Measurements from ENCODE around the gene CMAS. TPM values are rescaled to one million over a fixed set of nuclear protein-coding genes. Genes with fewer than 3 reads are reported as not detected.
"Not testable (repeated sequence)": the region's sequence is repeated elsewhere in the genome, so short reads cannot be mapped to it uniquely, and the experiment has no call there.

CMAS gene
- polyA plus RNA-seq, 1 of the 3 experiments (the other 2 are of a cell fraction): 16.0 TPM

DNA sequence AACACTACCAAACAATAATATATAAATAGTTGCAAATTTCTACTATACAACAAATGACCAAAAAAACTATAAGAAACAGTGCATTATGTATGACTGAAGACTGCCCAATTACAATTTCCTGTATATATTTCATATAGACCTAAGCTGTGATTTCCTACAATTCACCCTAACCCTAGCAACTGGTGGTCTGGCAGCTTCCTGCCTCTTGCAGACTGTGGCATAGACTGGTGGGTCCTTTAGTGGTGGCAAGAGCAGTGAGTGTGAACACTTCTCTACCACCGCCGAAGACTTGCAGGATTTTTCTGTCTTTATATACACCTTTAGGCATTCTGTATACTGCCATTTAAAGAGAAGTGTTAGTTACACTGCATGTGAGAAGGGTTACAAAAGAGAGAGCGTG, 43.6 kb upstream of the CMAS start:
- CTCF ChIA-PET: interaction anchor here (2.0 to 3.7 kb wide), 2 partner anchors 12 to 305 kb away, joined by 7 to 13 read pairs; no protein-coding TSS in a partner anchor
- Histone ChIP-seq H4K20me1 (ENCODE audit: insufficient read depth) (no peaks in the 10 kb centered on the region), H3K36me3 (replicated peaks in 1 of 2; ENCODE audit: control insufficient read depth in 1 of 2, insufficient read depth in 2 of 2, low read length in 1 of 2) (no peaks in the 10 kb centered on the region), H3K9me3 (no peaks in the 10 kb centered on the region), H3K79me2 (ENCODE audit: insufficient read depth) (no peaks in the 10 kb centered on the region), H3F3A (replicated peaks; ENCODE audit: insufficient read depth) (no peaks in the 10 kb centered on the region), H3K9me2 (no peaks in the 10 kb centered on the region), H3K27ac (ENCODE audit: low read depth in 2 of 2, low read length in 1 of 2) (no peak overlapping the region), H3K4me2 (no peak overlapping the region), H3K27me3 (ENCODE audit: insufficient read depth) (no peaks in the 10 kb centered on the region; the same call in 1 of the 2 replicates), H3K4me1 (ENCODE audit: control insufficient read depth in 1 of 2, insufficient read depth in 2 of 2, low read depth in 1 of 2, low read length in 1 of 2) (no peaks in the 10 kb centered on the region), H3K4me3 (ENCODE audit: low read depth in 2 of 2, low read length in 1 of 2) (no peak overlapping the region), H3K9ac (no peak overlapping the region), H2AFZ (ENCODE audit: low read depth) (no peak overlapping the region)
- DNase-seq: no peak
- WGBS (ENCODE audit: low lambda C conversion rate): 40% methylated on average over 3 of the region's 3 CpGs
- POLR2A ChIA-PET: no interaction called here
- TF ChIP-seq, protein P1, sequence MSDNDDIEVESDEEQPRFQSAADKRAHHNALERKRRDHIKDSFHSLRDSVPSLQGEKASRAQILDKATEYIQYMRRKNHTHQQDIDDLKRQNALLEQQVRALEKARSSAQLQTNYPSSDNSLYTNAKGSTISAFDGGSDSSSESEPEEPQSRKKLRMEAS (IDR thresholded peaks at IDR 0.05; ENCODE audit: low read depth): no peak
- TF ChIP-seq CHD2 (IDR thresholded peaks at IDR 0.05; ENCODE audit: low read length, partially characterized antibody): no peak
- TF ChIP-seq, protein P2, sequence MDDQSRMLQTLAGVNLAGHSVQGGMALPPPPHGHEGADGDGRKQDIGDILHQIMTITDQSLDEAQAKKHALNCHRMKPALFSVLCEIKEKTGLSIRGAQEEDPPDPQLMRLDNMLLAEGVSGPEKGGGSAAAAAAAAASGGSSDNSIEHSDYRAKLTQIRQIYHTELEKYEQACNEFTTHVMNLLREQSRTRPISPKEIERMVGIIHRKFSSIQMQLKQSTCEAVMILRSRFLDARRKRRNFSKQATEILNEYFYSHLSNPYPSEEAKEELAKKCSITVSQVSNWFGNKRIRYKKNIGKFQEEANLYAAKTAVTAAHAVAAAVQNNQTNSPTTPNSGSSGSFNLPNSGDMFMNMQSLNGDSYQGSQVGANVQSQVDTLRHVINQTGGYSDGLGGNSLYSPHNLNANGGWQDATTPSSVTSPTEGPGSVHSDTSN (IDR thresholded peaks at IDR 0.05): no peak
- TF ChIP-seq GABPA (IDR thresholded peaks at IDR 0.05; ENCODE audit: low read depth): no peak
- no peak for TF ChIP-seq RAD21 (IDR thresholded peaks at IDR 0.05; ENCODE audit: low read length)
- TF ChIP-seq GATA2 (CRISPR knock-in tag; IDR thresholded peaks at IDR 0.05): no peak
- TF ChIP-seq NFIC (IDR thresholded peaks at IDR 0.05; ENCODE audit: borderline replicate concordance): no peak
- TF ChIP-seq MXI1 (IDR thresholded peaks at IDR 0.05; ENCODE audit: low read depth, low read length): no peak
- TF ChIP-seq JUND (IDR thresholded peaks at IDR 0.05): no peak

DNA sequence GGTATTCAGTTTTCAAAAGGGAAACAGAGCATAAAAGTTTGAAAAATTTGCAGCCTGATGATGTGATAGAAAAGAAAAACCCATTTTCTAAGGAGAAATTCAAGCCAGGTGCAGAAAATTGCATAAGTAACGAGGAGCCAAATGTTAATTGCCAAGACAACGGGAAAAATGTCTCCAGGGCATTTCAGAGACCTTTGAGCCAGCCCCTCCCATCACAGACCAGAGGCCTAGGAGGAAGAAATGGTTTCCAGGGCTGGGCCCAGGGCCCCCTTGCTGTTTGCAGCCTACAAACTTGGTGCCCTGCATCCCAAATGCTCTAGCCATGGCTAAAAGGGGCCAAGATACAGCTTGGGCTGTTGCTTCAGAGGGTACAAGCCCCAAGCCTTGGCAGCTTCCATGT, 38.2 kb upstream of the CMAS start:
- H3K9me3 ChIP-seq; H3K27me3 ChIP-seq (ENCODE audit: insufficient read depth); H3K9ac ChIP-seq; H4K20me1 ChIP-seq (ENCODE audit: insufficient read depth); DNase-seq; H3K4me3 ChIP-seq (ENCODE audit: low read depth in 2 of 2, low read length in 1 of 2); H3K27ac ChIP-seq (ENCODE audit: low read depth in 2 of 2, low read length in 1 of 2); H3K36me3 ChIP-seq (replicated peaks in 1 of 2; ENCODE audit: control insufficient read depth in 1 of 2, insufficient read depth in 2 of 2, low read length in 1 of 2); H3K4me1 ChIP-seq (ENCODE audit: control insufficient read depth in 1 of 2, insufficient read depth in 2 of 2, low read depth in 1 of 2, low read length in 1 of 2); POLR2A ChIA-PET; H3K4me2 ChIP-seq; H2AFZ ChIP-seq (ENCODE audit: low read depth); H3F3A ChIP-seq (replicated peaks; ENCODE audit: insufficient read depth); H3K79me2 ChIP-seq (ENCODE audit: insufficient read depth); H3K9me2 ChIP-seq; CTCF ChIA-PET: not testable (repeated sequence)
- WGBS (ENCODE audit: low lambda C conversion rate): 2% methylated on average over 2 of the region's 2 CpGs

DNA sequence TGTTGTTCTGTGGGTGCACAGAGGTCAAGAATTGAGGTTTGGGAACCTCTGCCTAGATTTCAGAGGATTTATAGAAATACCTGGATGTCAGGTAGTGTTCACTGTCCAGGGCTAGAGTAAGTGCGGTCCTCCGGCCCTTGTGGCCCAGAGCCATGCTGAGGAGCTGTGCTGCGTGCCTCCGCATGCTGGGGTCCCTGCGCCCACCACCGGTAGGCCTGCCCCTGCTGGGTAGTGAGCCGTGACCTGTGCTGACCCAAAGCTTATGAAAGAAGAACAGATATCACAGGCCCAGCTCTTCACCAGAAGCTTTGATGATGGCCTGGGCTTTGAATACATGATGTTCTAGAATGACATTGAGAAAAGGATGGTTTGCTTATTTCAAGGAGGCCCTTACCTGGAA, 37.8 kb upstream of the CMAS start:
- no peaks in the 10 kb centered on the region for H3K79me2 ChIP-seq (ENCODE audit: insufficient read depth)
- no peak overlapping the region for H3K4me2 ChIP-seq
- H3K27me3 ChIP-seq (ENCODE audit: insufficient read depth): no peaks in the 10 kb centered on the region; the same call in 1 of the 2 replicates
- POLR2A ChIA-PET: no interaction called here
- H3F3A ChIP-seq (replicated peaks; ENCODE audit: insufficient read depth): no peaks in the 10 kb centered on the region
- no peak overlapping the region for H3K4me3 ChIP-seq (ENCODE audit: low read depth in 2 of 2, low read length in 1 of 2)
- H3K4me1 ChIP-seq (ENCODE audit: control insufficient read depth in 1 of 2, insufficient read depth in 2 of 2, low read depth in 1 of 2, low read length in 1 of 2): no peaks in the 10 kb centered on the region
- no peaks in the 10 kb centered on the region for H3K36me3 ChIP-seq (replicated peaks in 1 of 2; ENCODE audit: control insufficient read depth in 1 of 2, insufficient read depth in 2 of 2, low read length in 1 of 2)
- no peaks in the 10 kb centered on the region for H3K9me2 ChIP-seq
- no peak overlapping the region for H2AFZ ChIP-seq (ENCODE audit: low read depth)
- CTCF ChIA-PET: interaction anchor here (0.6 kb wide), 1 partner anchor 18 kb away, joined by 5 read pairs; no protein-coding TSS in a partner anchor
- H3K9me3 ChIP-seq: no peaks in the 10 kb centered on the region
- no peak for DNase-seq
- no peaks in the 10 kb centered on the region for H4K20me1 ChIP-seq (ENCODE audit: insufficient read depth)
- no peak overlapping the region for H3K27ac ChIP-seq (ENCODE audit: low read depth in 2 of 2, low read length in 1 of 2)
- 3% methylated on average over 5 of the region's 7 CpGs for WGBS (ENCODE audit: low lambda C conversion rate)
- H3K9ac ChIP-seq: no peak overlapping the region
- TF ChIP-seq, protein P3, sequence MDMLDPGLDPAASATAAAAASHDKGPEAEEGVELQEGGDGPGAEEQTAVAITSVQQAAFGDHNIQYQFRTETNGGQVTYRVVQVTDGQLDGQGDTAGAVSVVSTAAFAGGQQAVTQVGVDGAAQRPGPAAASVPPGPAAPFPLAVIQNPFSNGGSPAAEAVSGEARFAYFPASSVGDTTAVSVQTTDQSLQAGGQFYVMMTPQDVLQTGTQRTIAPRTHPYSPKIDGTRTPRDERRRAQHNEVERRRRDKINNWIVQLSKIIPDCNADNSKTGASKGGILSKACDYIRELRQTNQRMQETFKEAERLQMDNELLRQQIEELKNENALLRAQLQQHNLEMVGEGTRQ (IDR thresholded peaks at IDR 0.05; ENCODE audit: borderline replicate concordance, low read depth, low read length): no peak
- TF ChIP-seq SIN3A (IDR thresholded peaks at IDR 0.05; ENCODE audit: borderline replicate concordance, low read depth, low read length) (no peak), POLR2AphosphoS5 (IDR thresholded peaks at IDR 0.05; ENCODE audit: low read depth, low read length) (no peak), TAF1 (IDR thresholded peaks at IDR 0.05; ENCODE audit: borderline replicate concordance, low read depth, low read length) (no peak), MXI1 (IDR thresholded peaks at IDR 0.05; ENCODE audit: low read depth, low read length) (no peak), FOXM1 (IDR thresholded peaks at IDR 0.05; ENCODE audit: low read depth) (no peak)
- TF ChIP-seq, protein P4, sequence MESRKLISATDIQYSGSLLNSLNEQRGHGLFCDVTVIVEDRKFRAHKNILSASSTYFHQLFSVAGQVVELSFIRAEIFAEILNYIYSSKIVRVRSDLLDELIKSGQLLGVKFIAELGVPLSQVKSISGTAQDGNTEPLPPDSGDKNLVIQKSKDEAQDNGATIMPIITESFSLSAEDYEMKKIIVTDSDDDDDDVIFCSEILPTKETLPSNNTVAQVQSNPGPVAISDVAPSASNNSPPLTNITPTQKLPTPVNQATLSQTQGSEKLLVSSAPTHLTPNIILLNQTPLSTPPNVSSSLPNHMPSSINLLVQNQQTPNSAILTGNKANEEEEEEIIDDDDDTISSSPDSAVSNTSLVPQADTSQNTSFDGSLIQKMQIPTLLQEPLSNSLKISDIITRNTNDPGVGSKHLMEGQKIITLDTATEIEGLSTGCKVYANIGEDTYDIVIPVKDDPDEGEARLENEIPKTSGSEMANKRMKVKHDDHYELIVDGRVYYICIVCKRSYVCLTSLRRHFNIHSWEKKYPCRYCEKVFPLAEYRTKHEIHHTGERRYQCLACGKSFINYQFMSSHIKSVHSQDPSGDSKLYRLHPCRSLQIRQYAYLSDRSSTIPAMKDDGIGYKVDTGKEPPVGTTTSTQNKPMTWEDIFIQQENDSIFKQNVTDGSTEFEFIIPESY (IDR thresholded peaks at IDR 0.05; ENCODE audit: borderline replicate concordance, low read depth): no peak
- TF ChIP-seq, protein P5, sequence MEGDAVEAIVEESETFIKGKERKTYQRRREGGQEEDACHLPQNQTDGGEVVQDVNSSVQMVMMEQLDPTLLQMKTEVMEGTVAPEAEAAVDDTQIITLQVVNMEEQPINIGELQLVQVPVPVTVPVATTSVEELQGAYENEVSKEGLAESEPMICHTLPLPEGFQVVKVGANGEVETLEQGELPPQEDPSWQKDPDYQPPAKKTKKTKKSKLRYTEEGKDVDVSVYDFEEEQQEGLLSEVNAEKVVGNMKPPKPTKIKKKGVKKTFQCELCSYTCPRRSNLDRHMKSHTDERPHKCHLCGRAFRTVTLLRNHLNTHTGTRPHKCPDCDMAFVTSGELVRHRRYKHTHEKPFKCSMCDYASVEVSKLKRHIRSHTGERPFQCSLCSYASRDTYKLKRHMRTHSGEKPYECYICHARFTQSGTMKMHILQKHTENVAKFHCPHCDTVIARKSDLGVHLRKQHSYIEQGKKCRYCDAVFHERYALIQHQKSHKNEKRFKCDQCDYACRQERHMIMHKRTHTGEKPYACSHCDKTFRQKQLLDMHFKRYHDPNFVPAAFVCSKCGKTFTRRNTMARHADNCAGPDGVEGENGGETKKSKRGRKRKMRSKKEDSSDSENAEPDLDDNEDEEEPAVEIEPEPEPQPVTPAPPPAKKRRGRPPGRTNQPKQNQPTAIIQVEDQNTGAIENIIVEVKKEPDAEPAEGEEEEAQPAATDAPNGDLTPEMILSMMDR (IDR thresholded peaks at IDR 0.05): no peak

Measured in SK-N-SH (cell line).